Measurements from ENCODE around the gene CCDC169. TPM values are rescaled to one million over a fixed set of nuclear protein-coding genes. Genes with fewer than 3 reads are reported as not detected.

The CCDC169 gene
- total and polyA plus RNA-seq, 2 of the 4 experiments (the other 2 are of a cell fraction), result 0.54 to 0.62 TPM

GRCh38 chr13:36224730-36225129, 72.9 kb downstream of the CCDC169 start:
- in situ Hi-C loops (cut with MboI; ENCODE audit: low sequenced_read_pairs) (no loop called here), intact Hi-C loops (cut with micrococcal nuclease) (no loop called here), dilution Hi-C loops (cut with HindIII; ENCODE audit: low sequenced_read_pairs, unreplicated experiment) (no loop called here)
- no peak overlapping the region for H3K14ac ChIP-seq (replicated peaks; ENCODE audit: low read depth, low read length)
- no peak overlapping the region for H3K4me3 ChIP-seq (ENCODE audit: insufficient read depth, low read depth, low read length)
- H3K4me1 ChIP-seq (ENCODE audit: control insufficient read depth, insufficient read depth, low read length), result no peaks in the 10 kb centered on the region
- no peak overlapping the region for H2BK20ac ChIP-seq (ENCODE audit: low read depth, low read length)
- H4K5ac ChIP-seq (ENCODE audit: low read depth, low read length), result no peak overlapping the region
- TF ChIP-seq CHD1 (IDR thresholded peaks at IDR 0.05; ENCODE audit: low read depth, low read length) (no peak), MXI1 (IDR thresholded peaks at IDR 0.05; ENCODE audit: borderline replicate concordance, low read depth, low read length) (no peak), ELK1 (IDR thresholded peaks at IDR 0.05; ENCODE audit: borderline replicate concordance, low read depth, low read length) (no peak), FOS (IDR thresholded peaks at IDR 0.05; ENCODE audit: low read depth, low read length) (no peak), POLR2A (IDR thresholded peaks at IDR 0.05; ENCODE audit: low read depth, low read length) (no peak)
- H2BK5ac ChIP-seq (ENCODE audit: low read depth, low read length, poor library complexity, severe bottlenecking), result no peak overlapping the region
- no CpG with 5 or more reads among the region's 1 CpG for WGBS, 2 experiments (ENCODE audit: extremely low coverage in 2 of 2, insufficient read length in 1 of 2)
- H3K9ac ChIP-seq (ENCODE audit: low read depth, low read length), result no peak overlapping the region
- no peak overlapping the region for H2BK15ac ChIP-seq (ENCODE audit: low read depth, low read length)
- no peaks in the 10 kb centered on the region for H3K79me1 ChIP-seq (ENCODE audit: low read depth in 1 of 2, low read length in 2 of 2)
- DNase-seq, result no peak
- CTCF ChIA-PET, result no interaction called here
- ATAC-seq (ENCODE audit: low read depth), result no peak
- H2BK120ac ChIP-seq (ENCODE audit: low read depth, low read length), result no peak overlapping the region
- H4K20me1 ChIP-seq (ENCODE audit: insufficient read depth, low read length), result no peaks in the 10 kb centered on the region
- H3K9me1 ChIP-seq (ENCODE audit: insufficient read depth, low read length), result no peaks in the 10 kb centered on the region
- no TSS peak for BruUV-seq (replicated peaks)
- H3K23ac ChIP-seq (ENCODE audit: low read depth, low read length), result no peak overlapping the region
- no peak overlapping the region for H4K8ac ChIP-seq (ENCODE audit: low read depth in 2 of 2, low read length in 2 of 2)
- H2AK5ac ChIP-seq (ENCODE audit: low read depth, low read length), result no peak overlapping the region
- H4K91ac ChIP-seq (ENCODE audit: insufficient read depth, low read depth, low read length), result no peak overlapping the region
- POLR2A ChIA-PET (ENCODE audit: unreplicated experiment), result no interaction called here
- no peak overlapping the region for H3K27ac ChIP-seq (ENCODE audit: insufficient read depth, low read length)
- no peaks in the 10 kb centered on the region for H3K9me3 ChIP-seq (ENCODE audit: control insufficient read depth, insufficient read depth, low read length)
- H2AFZ ChIP-seq (replicated peaks; ENCODE audit: low read length, poor library complexity), result no peak overlapping the region
- no peaks in the 10 kb centered on the region for H3K27me3 ChIP-seq (ENCODE audit: control insufficient read depth, insufficient read depth, low read length)
- no peak overlapping the region for H3K4ac ChIP-seq (ENCODE audit: low read depth, low read length)
- H3K36me3 ChIP-seq (ENCODE audit: control insufficient read depth, insufficient read depth, low read length), result no peaks in the 10 kb centered on the region
- H3K56ac ChIP-seq (ENCODE audit: extremely low read depth, insufficient read depth, low read length), result no peak overlapping the region
- no peak overlapping the region for H3K4me2 ChIP-seq (ENCODE audit: low read depth, low read length)
- H2AK9ac ChIP-seq (replicated peaks; ENCODE audit: low read depth, low read length, poor library complexity), result no peak overlapping the region
- H3K18ac ChIP-seq (ENCODE audit: low read depth, low read length), result no peak overlapping the region

Measured in IMR-90 (cell line).